GM10847 (cell line): Measurements from ENCODE around the gene ZNF740.

Experiments
- POLR2A ChIP-seq: IDR thresholded peaks from 2 replicates; pipeline ENCODE4 v1.6.1; 2011; ENCODE audit not compliant: insufficient read length; ENCODE audit errors: extremely low read depth

ZNF740 gene

DNA sequence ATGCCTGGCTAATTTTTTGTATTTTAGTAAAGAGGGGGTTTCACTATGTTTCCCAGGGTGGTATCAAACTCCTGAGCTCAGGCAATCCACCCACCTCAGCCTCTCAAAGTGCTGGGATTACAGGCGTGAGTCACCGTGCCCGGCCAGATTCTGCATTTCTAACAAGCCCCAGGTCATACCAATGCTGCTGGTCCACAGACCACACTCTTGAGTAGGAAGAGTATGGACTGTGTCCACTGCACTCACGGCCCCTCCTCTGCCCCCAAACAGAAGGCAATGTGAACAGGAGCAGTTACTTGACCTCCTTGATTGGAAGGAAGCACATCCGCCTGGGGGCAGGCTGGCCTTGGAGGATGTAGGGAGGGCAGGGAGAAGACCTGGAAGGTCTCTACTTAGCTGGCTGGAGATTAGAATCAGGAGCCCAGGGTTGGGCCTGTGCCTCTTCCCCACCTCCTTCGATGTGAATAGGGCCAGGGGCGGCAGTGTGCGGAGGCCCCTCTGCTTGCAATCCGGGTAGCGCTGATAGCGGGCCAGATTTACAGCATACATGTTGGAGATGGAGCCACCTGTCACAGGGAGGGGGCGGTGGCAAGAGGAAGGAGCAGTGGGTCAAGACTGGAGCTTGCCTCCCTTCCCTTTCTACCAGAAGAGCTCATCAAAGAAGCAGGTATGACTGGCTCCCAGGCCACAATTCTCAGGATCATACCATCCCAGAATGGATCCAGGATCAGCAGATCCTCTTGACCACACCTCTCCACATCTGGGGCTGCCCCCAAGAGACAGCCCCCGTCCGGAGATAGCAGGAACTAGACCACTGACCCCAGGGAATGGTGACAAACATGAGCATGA, 9.4 kb upstream of the ZNF740 start:
- no peak for TF ChIP-seq POLR2A

DNA sequence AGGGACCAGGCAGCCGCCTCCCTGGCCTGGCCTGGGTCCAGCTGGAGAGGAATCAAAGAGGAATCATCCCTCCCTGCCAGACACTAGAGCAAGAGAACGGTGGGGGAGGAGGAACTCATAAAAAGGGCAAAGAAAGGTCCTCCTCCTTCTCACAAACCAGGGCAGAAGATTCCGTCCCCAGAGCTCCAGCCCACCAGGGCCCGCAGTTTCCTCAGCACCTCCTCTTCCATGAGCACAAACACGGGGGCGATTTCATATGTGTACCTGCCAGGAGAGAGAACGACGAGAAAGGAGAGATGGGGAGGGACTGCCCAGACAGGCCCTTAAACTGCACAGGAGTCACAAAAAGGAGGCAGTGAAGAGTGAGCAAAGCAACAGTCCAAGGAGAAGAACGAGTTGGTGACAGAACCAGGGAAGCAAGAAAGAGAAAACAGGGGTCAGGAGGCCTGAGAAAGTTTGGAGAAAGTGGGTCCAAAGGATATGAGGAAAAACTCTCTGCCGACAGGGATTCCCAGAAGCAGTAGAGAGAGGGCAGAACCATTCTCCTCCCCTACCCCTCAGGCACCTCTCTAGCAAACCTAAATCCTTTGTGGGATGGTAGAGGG, 8.7 kb upstream of the ZNF740 start:
- no peak for TF ChIP-seq POLR2A

DNA sequence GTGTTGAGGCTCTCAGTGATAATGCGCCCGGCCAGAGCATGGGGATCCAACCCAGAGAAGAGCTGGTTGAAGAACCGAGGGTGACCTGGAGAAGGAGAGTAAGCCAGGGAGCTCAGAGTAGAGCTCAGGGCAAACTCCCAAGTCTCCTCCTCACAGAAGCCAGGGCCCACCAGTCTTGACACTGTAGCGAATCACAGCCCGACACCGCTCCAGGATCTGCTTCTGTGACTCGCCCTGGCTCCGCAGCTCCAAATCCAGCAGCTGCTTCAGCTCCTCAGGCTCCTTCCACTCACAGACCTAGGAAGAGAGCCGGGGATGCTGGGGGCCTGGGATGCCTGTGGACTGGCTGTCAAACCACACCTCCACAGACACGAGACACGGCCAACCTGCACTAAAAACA, 8.2 kb upstream of the ZNF740 start:
- no peak for TF ChIP-seq POLR2A

DNA sequence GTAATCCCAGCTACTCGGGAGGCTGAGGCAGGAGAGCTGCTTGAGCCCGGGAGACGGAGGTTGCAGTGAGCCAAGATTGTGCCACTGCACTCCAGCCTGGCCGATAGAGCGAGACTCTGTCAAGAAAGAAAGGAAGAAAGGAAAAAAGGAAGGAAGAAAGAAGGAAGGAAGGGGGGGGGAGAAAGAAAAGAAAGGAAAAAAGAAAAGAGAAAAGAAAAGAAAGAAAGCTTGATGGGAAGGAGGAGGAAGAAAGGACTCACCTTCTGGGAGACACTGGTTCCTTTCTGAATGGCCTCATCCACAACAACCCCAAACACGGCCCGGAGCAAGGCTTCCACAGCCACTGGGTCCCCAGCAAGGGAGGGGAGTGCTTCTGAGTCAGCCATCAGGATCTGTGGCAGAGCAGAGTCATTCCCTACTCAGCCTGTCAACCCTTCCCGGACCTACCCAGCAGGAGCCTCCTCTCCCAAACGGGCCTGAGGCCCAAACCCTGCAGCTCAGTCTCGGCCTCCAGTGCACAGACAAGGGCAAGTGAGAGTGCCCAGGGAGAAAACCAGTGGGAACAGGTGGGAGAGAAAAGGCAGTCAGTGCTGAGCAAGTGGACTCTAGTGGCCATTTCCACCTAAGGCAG, 7.3 kb upstream of the ZNF740 start:
- TF ChIP-seq POLR2A, result no peak

DNA sequence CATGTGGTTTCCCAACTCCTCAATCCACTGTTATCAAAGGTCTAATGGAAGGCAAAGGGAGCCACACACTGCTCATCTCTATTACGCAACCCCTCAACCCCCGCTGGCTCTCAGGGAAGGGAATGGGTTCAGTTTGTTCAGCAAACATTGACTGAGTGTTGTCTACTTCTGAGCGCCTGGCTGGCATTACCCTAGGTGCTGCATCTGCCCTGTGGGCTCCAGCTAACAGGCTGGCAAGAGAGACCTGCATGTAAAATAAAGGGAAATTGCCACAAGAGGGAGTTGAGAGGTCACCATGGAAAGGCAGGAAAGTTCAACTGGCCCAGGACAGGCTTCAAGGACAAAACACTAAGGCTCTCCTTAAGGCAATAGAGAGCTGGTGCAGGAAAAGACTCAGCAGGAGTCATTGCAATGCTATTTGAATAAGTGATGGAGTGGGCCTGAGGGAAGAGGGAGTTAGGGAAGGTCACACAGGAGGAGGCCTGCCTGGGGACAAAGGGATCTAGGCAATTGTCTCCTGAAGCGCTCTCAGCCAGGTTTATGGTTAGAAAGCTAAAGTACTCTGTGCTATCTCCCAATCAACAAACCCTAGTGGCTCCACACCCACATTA, 5.5 kb upstream of the ZNF740 start:
- TF ChIP-seq POLR2A, result no peak

DNA sequence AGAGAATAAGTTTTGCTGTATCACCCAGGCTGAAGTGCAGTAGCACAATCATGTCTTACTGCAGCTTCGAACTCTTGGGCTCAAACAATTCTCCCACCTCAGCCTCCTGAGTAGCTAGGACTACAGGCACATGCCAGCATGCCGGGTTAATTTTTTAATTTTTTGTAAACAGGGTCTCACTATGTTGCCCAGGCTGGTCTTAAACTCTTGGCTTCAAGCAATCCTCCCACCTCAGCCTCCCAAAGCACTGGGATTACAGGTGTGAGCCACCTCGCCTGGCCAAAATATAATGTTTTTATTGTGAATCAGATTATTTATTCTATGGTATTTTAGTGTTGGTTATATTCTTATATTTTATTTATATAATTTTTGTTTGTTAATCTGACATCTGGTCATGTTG, 3.8 kb upstream of the ZNF740 start:
- no peak for TF ChIP-seq POLR2A

DNA sequence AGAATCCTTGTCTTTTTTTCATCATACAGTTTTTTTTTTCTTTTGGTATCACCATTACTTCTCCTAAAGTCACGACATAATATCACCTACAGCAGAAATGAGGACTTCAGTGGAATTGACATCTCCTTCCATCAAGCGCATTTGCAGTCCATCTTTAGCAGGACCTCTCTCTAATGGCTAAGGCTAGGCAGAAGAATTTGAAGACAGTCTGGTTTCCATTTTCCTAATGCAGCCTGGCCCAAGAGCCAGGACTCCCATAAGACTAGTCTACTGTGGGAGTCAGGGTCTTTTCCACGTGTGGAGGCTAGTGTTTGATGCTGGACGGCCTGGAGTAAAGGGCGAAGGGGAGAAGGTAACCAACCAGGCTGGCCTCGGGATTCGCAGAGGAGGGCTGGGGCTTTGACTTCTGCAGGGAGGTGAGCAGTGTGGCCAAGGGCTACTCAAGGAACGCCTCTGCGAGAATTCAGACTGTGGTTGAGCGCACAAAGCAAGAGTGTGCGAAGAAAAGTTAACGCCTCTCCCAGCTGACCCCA, 769 bp upstream of the ZNF740 start:
- no peak for TF ChIP-seq POLR2A

DNA sequence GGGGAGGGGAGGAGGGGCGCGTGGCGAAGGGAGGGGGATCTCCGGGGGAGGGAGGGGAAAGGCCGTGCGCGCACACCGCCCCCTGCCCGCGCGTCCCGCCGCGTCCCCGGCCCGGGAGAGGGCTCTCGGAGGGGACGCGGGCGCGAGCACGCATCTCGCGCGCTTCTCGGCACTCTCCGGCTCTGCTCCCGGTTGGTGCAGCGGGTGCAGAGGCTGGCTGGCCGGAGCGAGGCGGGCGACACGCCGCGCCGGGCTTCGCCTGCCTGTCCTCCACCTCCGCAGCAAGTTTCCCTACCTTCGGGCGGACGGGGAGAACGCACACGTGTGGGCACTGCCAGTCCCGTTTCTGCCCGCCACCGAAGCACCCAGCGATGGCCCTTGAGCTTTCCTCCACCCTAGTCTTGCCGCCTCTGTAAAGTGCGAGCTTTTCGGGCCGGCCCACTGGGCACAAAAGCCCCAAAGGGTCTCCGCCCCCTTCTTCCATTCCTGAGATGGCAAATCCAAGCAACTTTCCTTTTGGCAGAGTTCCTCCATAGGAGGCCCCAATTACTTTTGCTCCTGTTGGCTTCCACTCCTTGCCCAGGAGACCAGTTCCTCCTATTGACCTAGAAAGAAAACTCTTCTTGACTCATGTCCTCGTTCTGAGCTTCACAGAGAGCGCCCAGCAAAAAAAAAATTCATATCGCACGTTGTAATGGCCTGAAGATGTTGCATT, 566 bp downstream of the ZNF740 start:
- no peak for TF ChIP-seq POLR2A

DNA sequence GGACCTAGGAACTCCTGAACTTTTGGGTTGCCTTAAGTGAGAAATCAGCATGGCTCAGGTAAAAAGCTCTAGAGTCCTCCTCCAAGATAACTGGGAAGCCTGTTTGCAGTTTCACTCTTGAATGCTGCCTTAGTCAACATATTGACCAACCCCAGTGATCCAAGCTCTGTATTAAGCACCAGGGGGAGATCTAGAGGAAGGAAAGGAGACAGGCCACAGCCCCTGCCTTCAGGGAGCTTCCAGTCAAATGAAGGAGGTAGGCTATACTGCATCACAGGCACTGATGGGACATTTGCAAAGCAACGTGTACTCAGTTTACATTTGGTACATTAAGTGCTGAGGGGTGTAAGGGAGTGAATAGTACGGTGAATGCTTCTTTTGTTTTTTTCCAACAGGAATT, 1.4 kb downstream of the ZNF740 start:
- TF ChIP-seq POLR2A, result no peak

DNA sequence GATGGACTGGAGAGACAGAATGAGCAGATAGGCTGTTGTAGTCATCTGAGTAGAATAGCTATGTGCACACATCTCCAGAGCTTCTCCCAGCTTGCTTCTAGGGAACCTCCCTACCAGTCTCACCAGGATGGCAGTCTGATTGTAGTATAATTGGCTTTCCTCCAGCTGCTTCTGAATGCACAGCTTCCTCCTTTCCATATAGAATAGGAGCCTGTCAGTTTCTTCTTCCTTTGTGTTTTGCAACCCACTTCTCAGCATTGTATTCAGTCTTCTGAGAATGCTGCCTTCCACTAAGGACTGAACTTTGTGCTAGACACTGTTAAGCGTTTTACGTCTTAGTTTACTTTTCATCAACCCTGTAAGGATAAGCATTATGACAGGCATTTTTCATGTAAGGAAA, 2.4 kb downstream of the ZNF740 start:
- TF ChIP-seq POLR2A, result no peak

DNA sequence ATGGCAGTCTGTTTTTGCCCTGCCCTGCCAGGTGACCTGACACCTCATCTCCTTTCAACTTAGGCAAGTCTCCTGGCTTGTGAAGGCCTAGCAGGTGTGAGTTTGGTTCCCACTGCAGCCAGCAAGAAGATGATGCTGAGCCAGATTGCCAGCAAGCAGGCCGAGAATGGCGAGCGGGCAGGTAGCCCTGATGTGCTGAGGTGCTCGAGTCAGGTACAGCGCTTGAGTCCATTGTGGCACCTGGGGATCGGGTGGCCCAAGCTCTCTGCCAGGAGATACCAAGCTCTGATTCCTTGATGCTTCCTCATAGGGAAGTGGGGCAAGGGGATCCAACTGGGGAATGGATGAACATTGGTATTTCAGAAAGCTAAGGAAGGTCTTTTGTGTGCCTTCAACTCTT, 4.3 kb downstream of the ZNF740 start:
- no peak for TF ChIP-seq POLR2A

DNA sequence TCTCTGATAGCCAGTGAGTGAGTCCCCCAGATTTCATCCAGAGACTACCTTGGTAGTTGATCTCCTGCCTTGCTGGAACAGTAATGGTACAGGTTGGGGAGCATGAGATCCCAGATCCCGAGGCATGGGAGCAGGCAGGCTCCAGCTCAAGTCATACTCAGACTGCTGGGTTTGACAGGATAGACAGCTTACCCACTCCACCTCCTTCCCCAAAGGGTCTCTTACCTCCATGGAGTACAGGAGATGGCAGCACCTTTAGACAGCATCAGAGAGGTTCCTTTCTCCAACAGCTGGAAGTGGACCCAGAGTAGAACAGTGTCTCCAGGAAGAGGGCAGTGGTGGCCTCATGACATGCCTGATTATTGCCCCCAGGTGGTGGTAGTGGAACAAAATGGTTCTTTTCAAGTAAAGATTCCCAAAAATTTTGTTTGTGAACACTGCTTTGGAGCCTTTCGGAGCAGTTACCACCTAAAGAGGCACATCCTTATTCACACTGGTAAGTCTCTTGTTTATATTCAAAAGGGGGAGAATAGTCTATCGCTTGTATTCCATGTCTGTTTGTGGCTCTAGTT, 5.1 kb downstream of the ZNF740 start:
- TF ChIP-seq POLR2A, result no peak

DNA sequence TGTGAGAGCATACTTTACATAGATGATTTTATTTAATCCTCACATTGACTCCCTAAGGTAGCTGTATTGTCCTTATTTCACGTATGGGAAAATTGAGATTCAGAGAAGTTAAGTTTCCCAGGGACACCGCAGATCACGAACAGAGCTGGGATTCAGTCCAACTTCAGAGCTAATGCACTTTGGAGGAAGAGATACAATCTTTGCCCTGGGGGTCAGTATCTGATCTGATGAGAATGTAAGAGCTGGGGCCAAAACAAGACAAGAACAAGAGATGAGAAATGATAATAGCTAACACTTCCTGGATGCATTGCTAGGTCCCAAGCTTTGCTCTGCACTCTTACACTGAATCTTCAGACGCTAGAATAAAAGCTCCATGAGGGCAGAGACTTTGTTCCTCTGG, 6.2 kb downstream of the ZNF740 start:
- TF ChIP-seq POLR2A, result no peak

DNA sequence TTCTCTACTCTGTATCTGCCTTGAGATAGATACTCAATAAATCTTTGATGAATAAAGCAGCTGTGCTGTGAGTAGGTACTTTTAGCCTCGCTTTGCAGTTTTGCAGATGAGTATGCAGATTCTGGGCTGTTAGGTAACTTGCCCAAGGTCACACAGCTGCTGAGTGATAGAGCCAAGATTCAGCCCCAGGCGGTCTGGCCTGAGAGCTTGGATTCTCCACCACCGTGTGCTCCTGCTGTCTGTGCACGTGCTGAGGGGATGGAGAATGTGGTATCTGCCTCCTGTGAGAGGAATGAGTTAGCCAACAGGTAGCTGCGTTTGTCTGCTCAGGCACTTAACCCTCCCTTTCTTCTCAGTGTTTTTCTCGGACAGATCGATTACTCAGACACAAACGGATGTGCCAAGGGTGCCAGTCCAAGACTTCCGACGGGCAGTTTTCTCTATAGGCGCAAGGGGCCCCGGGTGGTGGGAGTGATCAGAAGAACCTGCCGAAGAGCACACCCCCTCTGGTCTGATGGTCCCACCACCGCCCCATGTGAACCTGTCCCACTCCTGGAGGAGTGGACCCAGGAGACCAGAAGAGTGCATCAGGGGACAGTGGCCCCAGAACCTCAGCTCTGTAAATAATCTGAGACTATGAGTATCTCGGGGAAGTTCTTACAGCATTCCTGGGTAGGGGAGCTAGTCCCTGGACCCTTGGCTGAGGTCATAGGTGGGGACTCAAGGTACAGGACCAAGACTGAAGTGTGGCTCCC, 6.8 kb downstream of the ZNF740 start:
- TF ChIP-seq POLR2A, result no peak
